ENCODE data around the gene LRFN4. TPM values are rescaled to one million over a fixed set of nuclear protein-coding genes. Genes with fewer than 3 reads are reported as not detected.

Gene LRFN4
- total RNA-seq, 1 donor from 2014 or later: 36.2 TPM

GRCh38 chr11:66846671-66847091, 10.2 kb upstream of the LRFN4 start:
- H3K27me3 Mint-ChIP-seq (ENCODE audit: low read depth): no peaks in the 10 kb centered on the region
- peaks cover 15% of the 10 kb centered on the region for H3K4me1 Mint-ChIP-seq
- no peaks in the 10 kb centered on the region for H3K36me3 Mint-ChIP-seq (ENCODE audit: low read depth)
- peak overlapping the region; percentile 81 for H3K4me3 Mint-ChIP-seq
- TF ChIP-seq, protein P1, sequence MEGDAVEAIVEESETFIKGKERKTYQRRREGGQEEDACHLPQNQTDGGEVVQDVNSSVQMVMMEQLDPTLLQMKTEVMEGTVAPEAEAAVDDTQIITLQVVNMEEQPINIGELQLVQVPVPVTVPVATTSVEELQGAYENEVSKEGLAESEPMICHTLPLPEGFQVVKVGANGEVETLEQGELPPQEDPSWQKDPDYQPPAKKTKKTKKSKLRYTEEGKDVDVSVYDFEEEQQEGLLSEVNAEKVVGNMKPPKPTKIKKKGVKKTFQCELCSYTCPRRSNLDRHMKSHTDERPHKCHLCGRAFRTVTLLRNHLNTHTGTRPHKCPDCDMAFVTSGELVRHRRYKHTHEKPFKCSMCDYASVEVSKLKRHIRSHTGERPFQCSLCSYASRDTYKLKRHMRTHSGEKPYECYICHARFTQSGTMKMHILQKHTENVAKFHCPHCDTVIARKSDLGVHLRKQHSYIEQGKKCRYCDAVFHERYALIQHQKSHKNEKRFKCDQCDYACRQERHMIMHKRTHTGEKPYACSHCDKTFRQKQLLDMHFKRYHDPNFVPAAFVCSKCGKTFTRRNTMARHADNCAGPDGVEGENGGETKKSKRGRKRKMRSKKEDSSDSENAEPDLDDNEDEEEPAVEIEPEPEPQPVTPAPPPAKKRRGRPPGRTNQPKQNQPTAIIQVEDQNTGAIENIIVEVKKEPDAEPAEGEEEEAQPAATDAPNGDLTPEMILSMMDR (conservative IDR thresholded peaks at IDR 0.05): no peak
- H3K27ac Mint-ChIP-seq (ENCODE audit: unreplicated experiment): no peak overlapping the region
- H3K9me3 Mint-ChIP-seq: no peaks in the 10 kb centered on the region
- no peak for DNase-seq (ENCODE audit: low read depth, low spot score)

GRCh38 chr11:66847461-66848232, 9.2 kb upstream of the LRFN4 start:
- Mint-ChIP-seq H3K4me3 (peak overlapping the region; percentile 49), H3K9me3 (no peaks in the 10 kb centered on the region), H3K27me3 (ENCODE audit: low read depth) (no peaks in the 10 kb centered on the region), H3K36me3 (ENCODE audit: low read depth) (peaks cover 2% of the 10 kb centered on the region), H3K27ac (ENCODE audit: unreplicated experiment) (no peak overlapping the region), H3K4me1 (peaks cover 9% of the 10 kb centered on the region)
- no peak for DNase-seq (ENCODE audit: low read depth, low spot score)
- TF ChIP-seq, protein P1 (conservative IDR thresholded peaks at IDR 0.05): no peak

- DNase-seq (ENCODE audit: low read depth, low spot score): no peak
- TF ChIP-seq, protein P1 (conservative IDR thresholded peaks at IDR 0.05): no peak
These were observed 8.0 kb upstream of the LRFN4 start for GRCh38 chr11:66848671-66849500.

DNA sequence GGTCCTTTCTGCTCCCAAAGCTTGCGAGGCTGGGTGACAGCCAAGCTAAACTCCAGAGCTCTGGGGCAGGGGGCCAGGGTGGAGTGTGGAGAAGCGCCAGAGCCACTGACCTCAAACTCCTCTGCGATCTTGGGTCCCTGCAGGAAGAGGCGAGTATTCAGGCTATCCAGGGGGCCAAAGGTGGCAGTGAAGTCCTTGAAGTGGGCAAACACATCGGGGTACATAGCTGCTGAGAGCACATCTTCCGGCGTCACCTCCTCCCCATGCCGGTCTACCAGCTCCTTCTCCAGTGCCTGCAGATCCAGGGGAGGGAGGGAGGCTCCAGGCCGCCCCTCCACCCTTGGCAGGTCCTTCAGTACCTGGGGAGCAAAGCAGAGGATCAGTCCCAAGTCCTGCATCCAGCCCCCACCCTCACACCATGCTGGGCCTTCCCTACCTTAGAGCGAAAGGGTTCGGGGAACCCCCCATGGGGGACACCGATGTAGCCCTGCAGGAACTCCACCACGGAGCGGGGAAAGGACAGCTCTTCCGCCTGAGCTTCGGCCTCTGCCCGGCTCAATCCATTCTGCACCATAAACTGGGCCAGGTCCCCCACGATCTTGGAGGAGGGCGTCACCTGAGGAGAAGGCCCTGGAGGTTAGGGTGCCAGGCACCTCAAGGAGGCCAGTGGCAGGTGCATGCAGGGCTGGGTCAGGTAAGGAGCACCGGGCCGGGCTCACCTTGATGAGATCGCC, 7.2 kb upstream of the LRFN4 start:
- Mint-ChIP-seq H3K36me3 (ENCODE audit: low read depth) (peaks cover 2% of the 10 kb centered on the region), H3K27me3 (ENCODE audit: low read depth) (no peaks in the 10 kb centered on the region), H3K27ac (ENCODE audit: unreplicated experiment) (no peak overlapping the region), H3K4me3 (no peak overlapping the region), H3K9me3 (no peaks in the 10 kb centered on the region), H3K4me1 (no peaks in the 10 kb centered on the region)
- TF ChIP-seq, protein P1 (conservative IDR thresholded peaks at IDR 0.05): no peak
- no peak for DNase-seq (ENCODE audit: low read depth, low spot score)

More at GRCh38 chr11:66848671-66849500, 8.0 kb upstream of the LRFN4 start:
- Mint-ChIP-seq H3K4me3 (peak overlapping the region; percentile 49), H3K9me3 (no peaks in the 10 kb centered on the region), H3K4me1 (peaks cover 7% of the 10 kb centered on the region), H3K27me3 (ENCODE audit: low read depth) (no peaks in the 10 kb centered on the region), H3K27ac (ENCODE audit: unreplicated experiment) (no peak overlapping the region), H3K36me3 (ENCODE audit: low read depth) (peaks cover 2% of the 10 kb centered on the region)

GRCh38 chr11:66850235-66850587, 6.7 kb upstream of the LRFN4 start:
- Mint-ChIP-seq H3K36me3 (ENCODE audit: low read depth) (peaks cover 2% of the 10 kb centered on the region), H3K27me3 (ENCODE audit: low read depth) (no peaks in the 10 kb centered on the region), H3K4me1 (peaks cover 1% of the 10 kb centered on the region), H3K4me3 (peak overlapping the region; percentile 41), H3K27ac (ENCODE audit: unreplicated experiment) (no peak overlapping the region), H3K9me3 (no peaks in the 10 kb centered on the region)
- TF ChIP-seq, protein P1 (conservative IDR thresholded peaks at IDR 0.05): no peak
- no peak for DNase-seq (ENCODE audit: low read depth, low spot score)

Data from neural crest cell (in vitro differentiated cells).